ENCODE measurements around the gene DPH5.

DNA sequence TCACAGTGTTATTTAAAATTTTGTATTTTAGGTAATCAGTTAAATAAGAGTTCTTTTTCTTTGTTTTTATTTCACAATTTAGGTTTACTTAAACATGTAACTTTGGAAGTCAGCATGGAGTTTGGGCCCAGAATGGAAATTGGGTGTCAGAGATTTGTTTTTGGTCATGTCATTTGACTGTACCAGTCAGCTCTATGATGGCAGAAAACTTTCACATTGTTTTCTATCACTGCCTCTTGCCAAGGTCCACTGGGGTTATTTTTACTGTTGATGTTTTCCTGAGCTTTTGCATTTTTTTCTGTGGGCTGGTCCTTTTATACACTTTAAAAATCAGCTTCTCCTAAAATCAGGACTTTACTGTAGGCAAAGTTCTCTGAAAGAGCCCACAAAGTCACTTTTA lies 75.2 kb downstream of the DPH5 start:
- no peak for TF ChIP-seq MEF2A (IDR thresholded peaks at IDR 0.05; ENCODE audit: insufficient read depth, low read depth, low read length)
- TF ChIP-seq JUND (IDR thresholded peaks at IDR 0.05; ENCODE audit: low read depth, low read length) = no peak
- no peak for TF ChIP-seq TARDBP (IDR thresholded peaks at IDR 0.05; ENCODE audit: borderline replicate concordance)
- TF ChIP-seq GATAD2B (conservative IDR thresholded peaks at IDR 0.05; ENCODE audit: low read depth) = no peak
- TF ChIP-seq, protein P1, sequence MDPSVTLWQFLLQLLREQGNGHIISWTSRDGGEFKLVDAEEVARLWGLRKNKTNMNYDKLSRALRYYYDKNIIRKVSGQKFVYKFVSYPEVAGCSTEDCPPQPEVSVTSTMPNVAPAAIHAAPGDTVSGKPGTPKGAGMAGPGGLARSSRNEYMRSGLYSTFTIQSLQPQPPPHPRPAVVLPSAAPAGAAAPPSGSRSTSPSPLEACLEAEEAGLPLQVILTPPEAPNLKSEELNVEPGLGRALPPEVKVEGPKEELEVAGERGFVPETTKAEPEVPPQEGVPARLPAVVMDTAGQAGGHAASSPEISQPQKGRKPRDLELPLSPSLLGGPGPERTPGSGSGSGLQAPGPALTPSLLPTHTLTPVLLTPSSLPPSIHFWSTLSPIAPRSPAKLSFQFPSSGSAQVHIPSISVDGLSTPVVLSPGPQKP (IDR thresholded peaks at IDR 0.05; ENCODE audit: low read depth, low read length) = no peak
- no peak for TF ChIP-seq BACH1 (IDR thresholded peaks at IDR 0.05; ENCODE audit: borderline replicate concordance)
- TF ChIP-seq, protein P2, sequence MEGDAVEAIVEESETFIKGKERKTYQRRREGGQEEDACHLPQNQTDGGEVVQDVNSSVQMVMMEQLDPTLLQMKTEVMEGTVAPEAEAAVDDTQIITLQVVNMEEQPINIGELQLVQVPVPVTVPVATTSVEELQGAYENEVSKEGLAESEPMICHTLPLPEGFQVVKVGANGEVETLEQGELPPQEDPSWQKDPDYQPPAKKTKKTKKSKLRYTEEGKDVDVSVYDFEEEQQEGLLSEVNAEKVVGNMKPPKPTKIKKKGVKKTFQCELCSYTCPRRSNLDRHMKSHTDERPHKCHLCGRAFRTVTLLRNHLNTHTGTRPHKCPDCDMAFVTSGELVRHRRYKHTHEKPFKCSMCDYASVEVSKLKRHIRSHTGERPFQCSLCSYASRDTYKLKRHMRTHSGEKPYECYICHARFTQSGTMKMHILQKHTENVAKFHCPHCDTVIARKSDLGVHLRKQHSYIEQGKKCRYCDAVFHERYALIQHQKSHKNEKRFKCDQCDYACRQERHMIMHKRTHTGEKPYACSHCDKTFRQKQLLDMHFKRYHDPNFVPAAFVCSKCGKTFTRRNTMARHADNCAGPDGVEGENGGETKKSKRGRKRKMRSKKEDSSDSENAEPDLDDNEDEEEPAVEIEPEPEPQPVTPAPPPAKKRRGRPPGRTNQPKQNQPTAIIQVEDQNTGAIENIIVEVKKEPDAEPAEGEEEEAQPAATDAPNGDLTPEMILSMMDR (IDR thresholded peaks at IDR 0.05 in 2 of 3, conservative IDR thresholded peaks at IDR 0.05 in 1 of 3; ENCODE audit: control insufficient read depth in 2 of 3, extremely low read depth in 1 of 3, insufficient read depth in 1 of 3, low read depth in 3 of 3, low read length in 3 of 3) = no peak
- no peak for TF ChIP-seq POLR2AphosphoS5 (IDR thresholded peaks at IDR 0.05; ENCODE audit: low read length)
- TF ChIP-seq KDM1A (IDR thresholded peaks at IDR 0.05; ENCODE audit: borderline replicate concordance) = no peak
- TF ChIP-seq HDAC2 (IDR thresholded peaks at IDR 0.05) = no peak
- no peak for TF ChIP-seq GABPA (IDR thresholded peaks at IDR 0.05; ENCODE audit: low read depth)
- TF ChIP-seq PAX5 (IDR thresholded peaks at IDR 0.05; ENCODE audit: borderline replicate concordance, low read depth, low read length) = no peak
- no peak for TF ChIP-seq SMC3 (IDR thresholded peaks at IDR 0.05; ENCODE audit: borderline replicate concordance, low read length)
- TF ChIP-seq, protein P3, sequence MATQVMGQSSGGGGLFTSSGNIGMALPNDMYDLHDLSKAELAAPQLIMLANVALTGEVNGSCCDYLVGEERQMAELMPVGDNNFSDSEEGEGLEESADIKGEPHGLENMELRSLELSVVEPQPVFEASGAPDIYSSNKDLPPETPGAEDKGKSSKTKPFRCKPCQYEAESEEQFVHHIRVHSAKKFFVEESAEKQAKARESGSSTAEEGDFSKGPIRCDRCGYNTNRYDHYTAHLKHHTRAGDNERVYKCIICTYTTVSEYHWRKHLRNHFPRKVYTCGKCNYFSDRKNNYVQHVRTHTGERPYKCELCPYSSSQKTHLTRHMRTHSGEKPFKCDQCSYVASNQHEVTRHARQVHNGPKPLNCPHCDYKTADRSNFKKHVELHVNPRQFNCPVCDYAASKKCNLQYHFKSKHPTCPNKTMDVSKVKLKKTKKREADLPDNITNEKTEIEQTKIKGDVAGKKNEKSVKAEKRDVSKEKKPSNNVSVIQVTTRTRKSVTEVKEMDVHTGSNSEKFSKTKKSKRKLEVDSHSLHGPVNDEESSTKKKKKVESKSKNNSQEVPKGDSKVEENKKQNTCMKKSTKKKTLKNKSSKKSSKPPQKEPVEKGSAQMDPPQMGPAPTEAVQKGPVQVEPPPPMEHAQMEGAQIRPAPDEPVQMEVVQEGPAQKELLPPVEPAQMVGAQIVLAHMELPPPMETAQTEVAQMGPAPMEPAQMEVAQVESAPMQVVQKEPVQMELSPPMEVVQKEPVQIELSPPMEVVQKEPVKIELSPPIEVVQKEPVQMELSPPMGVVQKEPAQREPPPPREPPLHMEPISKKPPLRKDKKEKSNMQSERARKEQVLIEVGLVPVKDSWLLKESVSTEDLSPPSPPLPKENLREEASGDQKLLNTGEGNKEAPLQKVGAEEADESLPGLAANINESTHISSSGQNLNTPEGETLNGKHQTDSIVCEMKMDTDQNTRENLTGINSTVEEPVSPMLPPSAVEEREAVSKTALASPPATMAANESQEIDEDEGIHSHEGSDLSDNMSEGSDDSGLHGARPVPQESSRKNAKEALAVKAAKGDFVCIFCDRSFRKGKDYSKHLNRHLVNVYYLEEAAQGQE (IDR thresholded peaks at IDR 0.05; ENCODE audit: low read depth, low read length) = no peak

Data from GM12878 (cell line).